Ishikawa (cell line): Measurements from ENCODE around the gene KIFC1.

Experiments
- CEBPB ChIP-seq: IDR thresholded peaks from 2 replicates; pipeline ENCODE4 v1.6.1; 2012
- CREB1 ChIP-seq: IDR thresholded peaks from 2 replicates; pipeline ENCODE4 v1.6.1; 2012; ENCODE audit warnings: low read depth
- EP300 ChIP-seq: IDR thresholded peaks from 2 replicates; pipeline ENCODE4 v1.6.1; 2012; ENCODE audit warnings: borderline replicate concordance
- FOXM1 ChIP-seq: IDR thresholded peaks from 2 replicates; pipeline ENCODE4 v1.6.1; 2012; ENCODE audit warnings: low read depth, borderline replicate concordance
- NFIC ChIP-seq: IDR thresholded peaks from 2 replicates; pipeline ENCODE4 v1.6.1; 2012
- RAD21 ChIP-seq: IDR thresholded peaks from 2 replicates; pipeline ENCODE4 v1.6.1; 2012; ENCODE audit warnings: low read depth
- TAF1 ChIP-seq: IDR thresholded peaks from 2 replicates; pipeline ENCODE4 v1.6.1; 2012; ENCODE audit warnings: low read depth, mild to moderate bottlenecking
- TCF12 ChIP-seq: IDR thresholded peaks from 2 replicates; pipeline ENCODE4 v1.6.1; 2012; ENCODE audit warnings: low read depth
- TEAD4 ChIP-seq: IDR thresholded peaks from 2 replicates; pipeline ENCODE4 v1.6.1; 2012
- USF1 ChIP-seq: IDR thresholded peaks from 2 replicates; pipeline ENCODE4 v1.6.1; 2012
- YY1 ChIP-seq: IDR thresholded peaks from 2 replicates; pipeline ENCODE4 v1.6.1; 2012; ENCODE audit warnings: low read depth
- ZBTB7A ChIP-seq: IDR thresholded peaks from 2 replicates; pipeline ENCODE4 v1.6.1; 2012; ENCODE audit warnings: low read depth
- TF ChIP-seq, protein P1 (sequence below): IDR thresholded peaks from 2 replicates; pipeline ENCODE4 v1.6.1; 2012
- TF ChIP-seq, protein P2 (sequence below): IDR thresholded peaks from 2 replicates; pipeline ENCODE4 v1.6.1; 2012; ENCODE audit warnings: low read depth, mild to moderate bottlenecking

GRCh38 chr6:33428966-33429749 lies 37.5 kb downstream of the KIFC1 start:
- TF ChIP-seq, protein P1, sequence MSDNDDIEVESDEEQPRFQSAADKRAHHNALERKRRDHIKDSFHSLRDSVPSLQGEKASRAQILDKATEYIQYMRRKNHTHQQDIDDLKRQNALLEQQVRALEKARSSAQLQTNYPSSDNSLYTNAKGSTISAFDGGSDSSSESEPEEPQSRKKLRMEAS: no peak
- no peak for TF ChIP-seq EP300
- TF ChIP-seq TAF1: no peak
- TF ChIP-seq, protein P2, sequence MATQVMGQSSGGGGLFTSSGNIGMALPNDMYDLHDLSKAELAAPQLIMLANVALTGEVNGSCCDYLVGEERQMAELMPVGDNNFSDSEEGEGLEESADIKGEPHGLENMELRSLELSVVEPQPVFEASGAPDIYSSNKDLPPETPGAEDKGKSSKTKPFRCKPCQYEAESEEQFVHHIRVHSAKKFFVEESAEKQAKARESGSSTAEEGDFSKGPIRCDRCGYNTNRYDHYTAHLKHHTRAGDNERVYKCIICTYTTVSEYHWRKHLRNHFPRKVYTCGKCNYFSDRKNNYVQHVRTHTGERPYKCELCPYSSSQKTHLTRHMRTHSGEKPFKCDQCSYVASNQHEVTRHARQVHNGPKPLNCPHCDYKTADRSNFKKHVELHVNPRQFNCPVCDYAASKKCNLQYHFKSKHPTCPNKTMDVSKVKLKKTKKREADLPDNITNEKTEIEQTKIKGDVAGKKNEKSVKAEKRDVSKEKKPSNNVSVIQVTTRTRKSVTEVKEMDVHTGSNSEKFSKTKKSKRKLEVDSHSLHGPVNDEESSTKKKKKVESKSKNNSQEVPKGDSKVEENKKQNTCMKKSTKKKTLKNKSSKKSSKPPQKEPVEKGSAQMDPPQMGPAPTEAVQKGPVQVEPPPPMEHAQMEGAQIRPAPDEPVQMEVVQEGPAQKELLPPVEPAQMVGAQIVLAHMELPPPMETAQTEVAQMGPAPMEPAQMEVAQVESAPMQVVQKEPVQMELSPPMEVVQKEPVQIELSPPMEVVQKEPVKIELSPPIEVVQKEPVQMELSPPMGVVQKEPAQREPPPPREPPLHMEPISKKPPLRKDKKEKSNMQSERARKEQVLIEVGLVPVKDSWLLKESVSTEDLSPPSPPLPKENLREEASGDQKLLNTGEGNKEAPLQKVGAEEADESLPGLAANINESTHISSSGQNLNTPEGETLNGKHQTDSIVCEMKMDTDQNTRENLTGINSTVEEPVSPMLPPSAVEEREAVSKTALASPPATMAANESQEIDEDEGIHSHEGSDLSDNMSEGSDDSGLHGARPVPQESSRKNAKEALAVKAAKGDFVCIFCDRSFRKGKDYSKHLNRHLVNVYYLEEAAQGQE: no peak
- no peak for TF ChIP-seq CEBPB
- TF ChIP-seq USF1: no peak
- TF ChIP-seq ZBTB7A: no peak
- TF ChIP-seq CREB1: no peak
- TF ChIP-seq NFIC: no peak
- no peak for TF ChIP-seq TEAD4
- TF ChIP-seq FOXM1: no peak
- TF ChIP-seq TCF12: no peak
- no peak for TF ChIP-seq RAD21
- TF ChIP-seq YY1: no peak
